ENCODE data around the gene CHRM5.
"Not testable (repeated sequence)": the region's sequence is repeated elsewhere in the genome, so short reads cannot be mapped to it uniquely, and the experiment has no call there.

CHRM5 gene

GRCh38 chr15:34013746-34014145 is 45.4 kb downstream of the CHRM5 start:
- no peak overlapping the region for H3K27ac ChIP-seq (ENCODE audit: low read depth in 2 of 2, low read length in 2 of 2)
- no peaks in the 10 kb centered on the region for H3K27me3 ChIP-seq (ENCODE audit: control insufficient read depth in 2 of 2, insufficient read depth in 2 of 2, low read length in 2 of 2)
- H3K9me3 ChIP-seq (ENCODE audit: control insufficient read depth in 2 of 2, low read length in 2 of 2) = no peaks in the 10 kb centered on the region
- no peaks in the 10 kb centered on the region for H3K4me1 ChIP-seq (ENCODE audit: control insufficient read depth in 2 of 2, insufficient read depth in 2 of 2, low read length in 2 of 2)
- no peaks in the 10 kb centered on the region for H3K36me3 ChIP-seq (ENCODE audit: control insufficient read depth in 2 of 2, insufficient read depth in 2 of 2, low read length in 2 of 2)
- no peak overlapping the region for H3K4me3 ChIP-seq (ENCODE audit: low read length in 2 of 2)
- no peak overlapping the region for H3K9ac ChIP-seq (ENCODE audit: low read depth in 1 of 2, low read length in 2 of 2)

- no peak overlapping the region for H3K4me3 ChIP-seq (ENCODE audit: low read length in 2 of 2)
- no peak overlapping the region for H3K9ac ChIP-seq (ENCODE audit: low read depth in 1 of 2, low read length in 2 of 2)
- no peaks in the 10 kb centered on the region for H3K27me3 ChIP-seq (ENCODE audit: control insufficient read depth in 2 of 2, insufficient read depth in 2 of 2, low read length in 2 of 2)
- no peaks in the 10 kb centered on the region for H3K4me1 ChIP-seq (ENCODE audit: control insufficient read depth in 2 of 2, insufficient read depth in 2 of 2, low read length in 2 of 2)
- no peaks in the 10 kb centered on the region for H3K9me3 ChIP-seq (ENCODE audit: control insufficient read depth in 2 of 2, low read length in 2 of 2)
- H3K36me3 ChIP-seq (ENCODE audit: control insufficient read depth in 2 of 2, insufficient read depth in 2 of 2, low read length in 2 of 2) = no peaks in the 10 kb centered on the region
- no peak overlapping the region for H3K27ac ChIP-seq (ENCODE audit: low read depth in 2 of 2, low read length in 2 of 2)
Observed at GRCh38 chr15:34014556-34014955, 46.3 kb downstream of the CHRM5 start.

GRCh38 chr15:34018021-34018645 is 49.8 kb downstream of the CHRM5 start:
- Histone ChIP-seq H3K36me3 (ENCODE audit: control insufficient read depth in 2 of 2, insufficient read depth in 2 of 2, low read length in 2 of 2) (no peaks in the 10 kb centered on the region), H3K27me3 (ENCODE audit: control insufficient read depth in 2 of 2, insufficient read depth in 2 of 2, low read length in 2 of 2) (no peaks in the 10 kb centered on the region)

GRCh38 chr15:34018738-34019137 is 50.4 kb downstream of the CHRM5 start:
- not testable (repeated sequence) for H3K4me1 ChIP-seq (ENCODE audit: control insufficient read depth in 2 of 2, insufficient read depth in 2 of 2, low read length in 2 of 2); H3K27ac ChIP-seq (ENCODE audit: low read depth in 2 of 2, low read length in 2 of 2); H3K9ac ChIP-seq (ENCODE audit: low read depth in 1 of 2, low read length in 2 of 2); H3K4me3 ChIP-seq (ENCODE audit: low read length in 2 of 2); H3K27me3 ChIP-seq (ENCODE audit: control insufficient read depth in 2 of 2, insufficient read depth in 2 of 2, low read length in 2 of 2); H3K9me3 ChIP-seq (ENCODE audit: control insufficient read depth in 2 of 2, low read length in 2 of 2); H3K36me3 ChIP-seq (ENCODE audit: control insufficient read depth in 2 of 2, insufficient read depth in 2 of 2, low read length in 2 of 2)

More at GRCh38 chr15:34018021-34018645, 49.8 kb downstream of the CHRM5 start:
- Histone ChIP-seq H3K4me3 (ENCODE audit: low read length in 2 of 2) (no peak overlapping the region), H3K9ac (ENCODE audit: low read depth in 1 of 2, low read length in 2 of 2) (no peak overlapping the region), H3K9me3 (ENCODE audit: control insufficient read depth in 2 of 2, low read length in 2 of 2) (no peaks in the 10 kb centered on the region), H3K27ac (ENCODE audit: low read depth in 2 of 2, low read length in 2 of 2) (no peak overlapping the region), H3K4me1 (ENCODE audit: control insufficient read depth in 2 of 2, insufficient read depth in 2 of 2, low read length in 2 of 2) (no peaks in the 10 kb centered on the region)

GRCh38 chr15:34019369-34019990 is 51.2 kb downstream of the CHRM5 start:
- Histone ChIP-seq H3K36me3 (ENCODE audit: control insufficient read depth in 2 of 2, insufficient read depth in 2 of 2, low read length in 2 of 2) (no peaks in the 10 kb centered on the region), H3K9ac (ENCODE audit: low read depth in 1 of 2, low read length in 2 of 2) (no peak overlapping the region), H3K27me3 (ENCODE audit: control insufficient read depth in 2 of 2, insufficient read depth in 2 of 2, low read length in 2 of 2) (no peaks in the 10 kb centered on the region), H3K27ac (ENCODE audit: low read depth in 2 of 2, low read length in 2 of 2) (no peak overlapping the region), H3K9me3 (ENCODE audit: control insufficient read depth in 2 of 2, low read length in 2 of 2) (no peaks in the 10 kb centered on the region), H3K4me1 (ENCODE audit: control insufficient read depth in 2 of 2, insufficient read depth in 2 of 2, low read length in 2 of 2) (no peaks in the 10 kb centered on the region), H3K4me3 (ENCODE audit: low read length in 2 of 2) (no peak overlapping the region)

GRCh38 chr15:34023907-34024306 is 55.6 kb downstream of the CHRM5 start:
- Histone ChIP-seq H3K27me3 (ENCODE audit: control insufficient read depth in 2 of 2, insufficient read depth in 2 of 2, low read length in 2 of 2) (no peaks in the 10 kb centered on the region), H3K36me3 (ENCODE audit: control insufficient read depth in 2 of 2, insufficient read depth in 2 of 2, low read length in 2 of 2) (no peaks in the 10 kb centered on the region), H3K9ac (ENCODE audit: low read depth in 1 of 2, low read length in 2 of 2) (no peak overlapping the region), H3K9me3 (ENCODE audit: control insufficient read depth in 2 of 2, low read length in 2 of 2) (peaks cover 0 to 2% of the 10 kb centered on the region in 2 donors), H3K27ac (ENCODE audit: low read depth in 2 of 2, low read length in 2 of 2) (no peak overlapping the region), H3K4me3 (ENCODE audit: low read length in 2 of 2) (no peak overlapping the region), H3K4me1 (ENCODE audit: control insufficient read depth in 2 of 2, insufficient read depth in 2 of 2, low read length in 2 of 2) (no peaks in the 10 kb centered on the region)

GRCh38 chr15:34025252-34025651 is 57.0 kb downstream of the CHRM5 start:
- no peaks in the 10 kb centered on the region for H3K4me1 ChIP-seq (ENCODE audit: control insufficient read depth in 2 of 2, insufficient read depth in 2 of 2, low read length in 2 of 2)
- H3K9me3 ChIP-seq (ENCODE audit: control insufficient read depth in 2 of 2, low read length in 2 of 2) = peaks cover 0 to 2% of the 10 kb centered on the region in 2 donors
- H3K27me3 ChIP-seq (ENCODE audit: control insufficient read depth in 2 of 2, insufficient read depth in 2 of 2, low read length in 2 of 2) = no peaks in the 10 kb centered on the region
- H3K27ac ChIP-seq (ENCODE audit: low read depth in 2 of 2, low read length in 2 of 2) = no peak overlapping the region
- H3K36me3 ChIP-seq (ENCODE audit: control insufficient read depth in 2 of 2, insufficient read depth in 2 of 2, low read length in 2 of 2) = no peaks in the 10 kb centered on the region
- H3K4me3 ChIP-seq (ENCODE audit: low read length in 2 of 2) = no peak overlapping the region
- H3K9ac ChIP-seq (ENCODE audit: low read depth in 1 of 2, low read length in 2 of 2) = no peak overlapping the region

GRCh38 chr15:34027606-34028005 is 59.3 kb downstream of the CHRM5 start:
- Histone ChIP-seq H3K27me3 (ENCODE audit: control insufficient read depth in 2 of 2, insufficient read depth in 2 of 2, low read length in 2 of 2) (no peaks in the 10 kb centered on the region), H3K36me3 (ENCODE audit: control insufficient read depth in 2 of 2, insufficient read depth in 2 of 2, low read length in 2 of 2) (no peaks in the 10 kb centered on the region), H3K9ac (ENCODE audit: low read depth in 1 of 2, low read length in 2 of 2) (no peak overlapping the region), H3K27ac (ENCODE audit: low read depth in 2 of 2, low read length in 2 of 2) (no peak overlapping the region), H3K4me1 (ENCODE audit: control insufficient read depth in 2 of 2, insufficient read depth in 2 of 2, low read length in 2 of 2) (no peaks in the 10 kb centered on the region), H3K9me3 (ENCODE audit: control insufficient read depth in 2 of 2, low read length in 2 of 2) (peaks cover 0 to 2% of the 10 kb centered on the region in 2 donors), H3K4me3 (ENCODE audit: low read length in 2 of 2) (no peak overlapping the region)

GRCh38 chr15:34031987-34032760 is 63.9 kb downstream of the CHRM5 start:
- no peak overlapping the region for H3K9ac ChIP-seq (ENCODE audit: low read depth in 1 of 2, low read length in 2 of 2)
- no peak overlapping the region for H3K4me3 ChIP-seq (ENCODE audit: low read length in 2 of 2)
- H3K4me1 ChIP-seq (ENCODE audit: control insufficient read depth in 2 of 2, insufficient read depth in 2 of 2, low read length in 2 of 2) = no peaks in the 10 kb centered on the region
- H3K27me3 ChIP-seq (ENCODE audit: control insufficient read depth in 2 of 2, insufficient read depth in 2 of 2, low read length in 2 of 2) = no peaks in the 10 kb centered on the region
- no peak overlapping the region for H3K27ac ChIP-seq (ENCODE audit: low read depth in 2 of 2, low read length in 2 of 2)
- no peaks in the 10 kb centered on the region for H3K36me3 ChIP-seq (ENCODE audit: control insufficient read depth in 2 of 2, insufficient read depth in 2 of 2, low read length in 2 of 2)
- H3K9me3 ChIP-seq (ENCODE audit: control insufficient read depth in 2 of 2, low read length in 2 of 2) = peaks cover 0 to 2% of the 10 kb centered on the region in 2 donors

Data from mucosa of rectum (tissue), 2 donors.